SK-N-SH (cell line): ENCODE results near the gene TNFAIP8L1. TPM values are rescaled to one million over a fixed set of nuclear protein-coding genes. Genes with fewer than 3 reads are reported as not detected.

ENCODE experiments used
- CTCF ChIA-PET: fragments of 300-600, 350-600 bp; formaldehyde crosslinking; extraction: SDS; loops from one replicate; lab custom pipeline; 2021; lab: Yijun Ruan, JAX
- POLR2A ChIA-PET: fragments of 350-600 bp; sonication (Branson Sonifier 250); formaldehyde crosslinking; extraction: SDS; loops from one replicate; lab custom pipeline; 2020; ENCODE audit warnings: antibody characterized with exemption, inconsistent platforms; lab: Yijun Ruan, JAX
- DNase-seq: peaks from one replicate; pipeline ENCODE4 v3.0.0; 2012
- H2AFZ ChIP-seq: fragments of 200-600 bp; sonication (generic); 2 replicates; pipeline ENCODE4 v1.8.1; 2016; ENCODE audit warnings: antibody characterized with exemption, mild to moderate bottlenecking, low read depth
- H3F3A ChIP-seq: fragments of 200-600 bp; sonication (generic); replicated peaks from 2 replicates; pipeline ENCODE3; 2016; ENCODE audit warnings: antibody characterized with exemption, mild to moderate bottlenecking; ENCODE audit not compliant: insufficient read depth
- H3K27ac ChIP-seq, 2 experiments: fragments of 200-500 bp in 1 of 2; fragments of 200-600 bp in 1 of 2; sonication (Bioruptor generic) in 1 of 2; sonication (generic), shearing (Covaris generic) in 1 of 2; 2 replicates each; pipeline versions ENCODE4 v1.5.1 to v1.6.1; 2014 to 2016; ENCODE audit warnings: low read depth in 2 of 2, inconsistent platforms in 1 of 2, low read length in 1 of 2, mild to moderate bottlenecking in 1 of 2, mixed read lengths in 1 of 2
- H3K27me3 ChIP-seq: fragments of 200-600 bp; sonication (generic), shearing (Covaris generic); 2 replicates; pipeline ENCODE4 v1.6.1; 2016; ENCODE audit warnings: mixed run types; ENCODE audit not compliant: insufficient read depth
- H3K36me3 ChIP-seq, 2 experiments: fragments of 200-500 bp in 1 of 2; fragments of 200-600 bp in 1 of 2; sonication (Bioruptor generic) in 1 of 2; sonication (generic) in 1 of 2; replicated peaks in 1 of 2; 2 replicates each; pipeline versions ENCODE3 to v1.5.1; 2014 to 2016; ENCODE audit warnings: low read length in 1 of 2, mild to moderate bottlenecking in 1 of 2; ENCODE audit not compliant: insufficient read depth in 2 of 2, control insufficient read depth in 1 of 2
- H3K4me1 ChIP-seq, 2 experiments: fragments of 200-500 bp in 1 of 2; fragments of 200-600 bp in 1 of 2; sonication (Bioruptor generic) in 1 of 2; sonication (generic), shearing (Covaris generic) in 1 of 2; 2 replicates each; pipeline versions ENCODE4 v1.5.1 to v1.6.1; 2014 to 2016; ENCODE audit warnings: low read depth in 1 of 2, low read length in 1 of 2, mixed run types in 1 of 2; ENCODE audit not compliant: insufficient read depth in 2 of 2, control insufficient read depth in 1 of 2
- H3K4me2 ChIP-seq: fragments of 200-600 bp; sonication (generic), shearing (Covaris generic); 2 replicates; pipeline ENCODE4 v1.6.1; 2017; ENCODE audit warnings: mixed run types
- H3K4me3 ChIP-seq, 2 experiments: fragments of 200-500 bp in 1 of 2; fragments of 200-600 bp in 1 of 2; sonication (Bioruptor generic) in 1 of 2; sonication (generic), shearing (Covaris generic) in 1 of 2; 2 replicates each; pipeline versions ENCODE4 v1.5.1 to v1.8.1; 2014 to 2016; ENCODE audit warnings: low read depth in 2 of 2, inconsistent platforms in 1 of 2, low read length in 1 of 2, mild to moderate bottlenecking in 1 of 2, mixed read lengths in 1 of 2, moderate library complexity in 1 of 2
- H3K79me2 ChIP-seq: fragments of 200-600 bp; sonication (generic); 2 replicates; pipeline ENCODE4 v1.8.1; 2017; ENCODE audit warnings: mild to moderate bottlenecking; ENCODE audit not compliant: insufficient read depth
- H3K9ac ChIP-seq: fragments of 200-600 bp; sonication (generic); 2 replicates; pipeline ENCODE4 v1.6.1; 2017; ENCODE audit warnings: mixed run types
- H3K9me2 ChIP-seq: fragments of 200-600 bp; sonication (generic); 2 replicates; pipeline ENCODE4 v1.6.1; 2017; ENCODE audit warnings: mixed run types
- H3K9me3 ChIP-seq: fragments of 200-600 bp; sonication (generic); 2 replicates; pipeline ENCODE4 v1.6.1; 2017; ENCODE audit warnings: mixed run types, mild to moderate bottlenecking, moderate library complexity
- H4K20me1 ChIP-seq: fragments of 200-600 bp; sonication (generic); 2 replicates; pipeline ENCODE4 v1.6.1; 2017; ENCODE audit warnings: mild to moderate bottlenecking, mixed run types; ENCODE audit not compliant: insufficient read depth
- CHD2 ChIP-seq: fragments of 150-350 bp; IDR thresholded peaks from 2 replicates; pipeline ENCODE4 v1.6.1; 2018; ENCODE audit warnings: low read length; ENCODE audit not compliant: partially characterized antibody
- EP300 ChIP-seq, 2 experiments: IDR thresholded peaks; 2 replicates each; pipeline versions ENCODE4 v1.4.0 to v1.6.1; 2012; ENCODE audit warnings: borderline replicate concordance in 1 of 2, low read depth in 1 of 2, low read length in 1 of 2
- FOXM1 ChIP-seq: IDR thresholded peaks from 2 replicates; pipeline ENCODE4 v1.4.0; 2012; ENCODE audit warnings: low read depth, mild to moderate bottlenecking
- GABPA ChIP-seq: IDR thresholded peaks from 2 replicates; pipeline ENCODE4 v1.4.0; 2012; ENCODE audit warnings: low read depth, mild to moderate bottlenecking
- MEF2A ChIP-seq: IDR thresholded peaks from 2 replicates; pipeline ENCODE4 v1.4.0; 2012; ENCODE audit warnings: low read depth, borderline replicate concordance
- RAD21 ChIP-seq: IDR thresholded peaks from 2 replicates; pipeline ENCODE4 v1.6.1; 2012; ENCODE audit warnings: mild to moderate bottlenecking, low read length
- RFX5 ChIP-seq: IDR thresholded peaks from 2 replicates; pipeline ENCODE4 v1.6.1; 2012; ENCODE audit warnings: mild to moderate bottlenecking, improper control_type of control experiment, low read length
- SMC3 ChIP-seq: IDR thresholded peaks from 2 replicates; pipeline ENCODE4 v1.6.1; 2012; ENCODE audit warnings: low read depth, low read length, improper control_type of control experiment
- TAF1 ChIP-seq: IDR thresholded peaks from 2 replicates; pipeline ENCODE4 v1.6.1; 2012; ENCODE audit warnings: low read depth, mild to moderate bottlenecking, low read length, moderate library complexity, borderline replicate concordance
- YY1 ChIP-seq: IDR thresholded peaks from 2 replicates; pipeline ENCODE4 v1.4.0; 2012; ENCODE audit warnings: low read depth, mild to moderate bottlenecking
- WGBS: methylation state at CpG from one replicate; pipeline ENCODE4 v1.1.6; 2017; ENCODE audit warnings: low lambda C conversion rate; 5-methylcytosine and 5-hydroxymethylcytosine counted together
- polyA plus RNA-seq, 3 experiments: library from polyadenylated mRNA; depleted of rRNA; stranded (reverse); fragments of >200 nt; gene quantifications; 2 replicates each; pipeline ENCODE4 v1.2.3, GENCODE V29; 2012
- TF ChIP-seq, protein P1 (sequence below): IDR thresholded peaks from 2 replicates; pipeline ENCODE4 v1.4.0; 2012; ENCODE audit warnings: low read depth, borderline replicate concordance
- TF ChIP-seq, protein P2 (sequence below): fragments of 150-350 bp; IDR thresholded peaks from 2 replicates; pipeline ENCODE4 v1.6.1; 2016; ENCODE audit warnings: mild to moderate bottlenecking, low read depth, low read length
- TF ChIP-seq, protein P3 (sequence below): IDR thresholded peaks from 2 replicates; pipeline ENCODE4 v1.6.1; 2012; ENCODE audit warnings: mild to moderate bottlenecking, low read depth, low read length, moderate library complexity
- TF ChIP-seq, protein P4 (sequence below): fragments of 200-600 bp; sonication (generic); IDR thresholded peaks from 2 replicates; pipeline ENCODE4 v1.6.1; 2017; ENCODE audit warnings: antibody characterized with exemption, mild to moderate bottlenecking, moderate library complexity

Gene TNFAIP8L1
- polyA plus RNA-seq, 1 of the 3 experiments (the other 2 are of a cell fraction) = 6.4 TPM

DNA sequence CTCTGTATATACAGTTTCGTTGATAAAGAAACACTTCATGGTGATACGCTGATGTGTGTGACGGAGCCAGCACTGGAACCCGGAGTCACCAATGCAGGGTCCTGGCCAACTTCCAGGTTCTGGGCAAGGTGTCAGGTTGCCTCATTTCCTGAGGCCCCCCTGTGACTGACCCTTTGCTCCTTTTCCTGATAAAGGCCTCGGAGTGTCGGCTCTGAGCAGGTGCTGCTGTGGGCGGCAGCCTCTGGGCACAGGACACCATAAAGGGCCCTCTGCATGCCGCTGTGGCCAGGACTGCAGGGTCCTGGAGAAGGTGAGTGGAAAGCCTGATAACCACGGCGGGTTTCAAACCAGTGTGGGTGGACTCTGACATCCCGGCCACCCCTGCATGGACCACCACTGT lies 48.1 kb downstream of the TNFAIP8L1 start:
- TF ChIP-seq, protein P1, sequence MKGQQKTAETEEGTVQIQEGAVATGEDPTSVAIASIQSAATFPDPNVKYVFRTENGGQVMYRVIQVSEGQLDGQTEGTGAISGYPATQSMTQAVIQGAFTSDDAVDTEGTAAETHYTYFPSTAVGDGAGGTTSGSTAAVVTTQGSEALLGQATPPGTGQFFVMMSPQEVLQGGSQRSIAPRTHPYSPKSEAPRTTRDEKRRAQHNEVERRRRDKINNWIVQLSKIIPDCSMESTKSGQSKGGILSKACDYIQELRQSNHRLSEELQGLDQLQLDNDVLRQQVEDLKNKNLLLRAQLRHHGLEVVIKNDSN = no peak
- TF ChIP-seq FOXM1 (no peak), EP300 (IDR thresholded peaks at IDR 0.05; ENCODE audit: borderline replicate concordance in 1 of 2, low read depth in 1 of 2, low read length in 1 of 2) (no peak)
- Histone ChIP-seq H3F3A (no peaks in the 10 kb centered on the region), H3K4me3 (no peak overlapping the region), H3K27ac (no peak overlapping the region), H3K79me2 (no peaks in the 10 kb centered on the region), H4K20me1 (no peaks in the 10 kb centered on the region), H2AFZ (no peak overlapping the region), H3K27me3 (no peaks in the 10 kb centered on the region), H3K9me2 (no peaks in the 10 kb centered on the region), H3K4me1 (no peaks in the 10 kb centered on the region), H3K36me3 (peaks cover 22 to 52% of the 10 kb centered on the region in 2 experiments), H3K9me3 (no peaks in the 10 kb centered on the region), H3K4me2 (no peak overlapping the region), H3K9ac (no peak overlapping the region)
- DNase-seq = no peak
- POLR2A ChIA-PET = no interaction called here
- CTCF ChIA-PET = interaction anchor here (1.5 kb wide), 1 partner anchor 51 kb away, joined by 4 read pairs; no protein-coding TSS in a partner anchor
- 95% methylated on average over 8 of the region's 11 CpGs for WGBS

DNA sequence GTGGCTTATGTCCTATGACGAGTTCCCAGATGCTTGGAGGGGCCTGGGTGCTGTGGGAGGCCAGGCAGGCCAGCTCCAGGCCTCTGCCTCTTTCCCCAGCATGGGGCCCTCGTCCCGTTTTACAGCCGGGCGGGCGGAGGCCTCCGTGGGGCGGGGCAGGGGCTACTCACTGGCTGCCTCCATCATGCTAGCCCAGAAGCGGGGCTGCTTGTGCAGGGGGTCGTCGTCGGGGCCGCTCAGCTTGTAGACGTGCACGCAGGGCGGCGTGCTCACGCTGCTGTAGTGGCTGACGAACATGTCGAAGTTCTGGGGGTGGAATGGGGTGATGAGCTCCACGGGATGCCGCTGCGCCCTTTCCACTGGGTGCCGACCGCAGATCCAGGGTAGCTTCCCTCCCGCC lies 49.3 kb downstream of the TNFAIP8L1 start:
- H3K9ac ChIP-seq = no peak overlapping the region
- H3K4me1 ChIP-seq = no peaks in the 10 kb centered on the region
- H4K20me1 ChIP-seq = no peaks in the 10 kb centered on the region
- TF ChIP-seq SMC3 (no peak), TAF1 (no peak), RFX5 (no peak), RAD21 (no peak), GABPA (no peak), CHD2 (no peak), MEF2A (no peak), YY1 (no peak)
- TF ChIP-seq, protein P1 = no peak
- TF ChIP-seq, protein P2, sequence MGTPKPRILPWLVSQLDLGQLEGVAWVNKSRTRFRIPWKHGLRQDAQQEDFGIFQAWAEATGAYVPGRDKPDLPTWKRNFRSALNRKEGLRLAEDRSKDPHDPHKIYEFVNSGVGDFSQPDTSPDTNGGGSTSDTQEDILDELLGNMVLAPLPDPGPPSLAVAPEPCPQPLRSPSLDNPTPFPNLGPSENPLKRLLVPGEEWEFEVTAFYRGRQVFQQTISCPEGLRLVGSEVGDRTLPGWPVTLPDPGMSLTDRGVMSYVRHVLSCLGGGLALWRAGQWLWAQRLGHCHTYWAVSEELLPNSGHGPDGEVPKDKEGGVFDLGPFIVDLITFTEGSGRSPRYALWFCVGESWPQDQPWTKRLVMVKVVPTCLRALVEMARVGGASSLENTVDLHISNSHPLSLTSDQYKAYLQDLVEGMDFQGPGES = no peak
- TF ChIP-seq, protein P3, sequence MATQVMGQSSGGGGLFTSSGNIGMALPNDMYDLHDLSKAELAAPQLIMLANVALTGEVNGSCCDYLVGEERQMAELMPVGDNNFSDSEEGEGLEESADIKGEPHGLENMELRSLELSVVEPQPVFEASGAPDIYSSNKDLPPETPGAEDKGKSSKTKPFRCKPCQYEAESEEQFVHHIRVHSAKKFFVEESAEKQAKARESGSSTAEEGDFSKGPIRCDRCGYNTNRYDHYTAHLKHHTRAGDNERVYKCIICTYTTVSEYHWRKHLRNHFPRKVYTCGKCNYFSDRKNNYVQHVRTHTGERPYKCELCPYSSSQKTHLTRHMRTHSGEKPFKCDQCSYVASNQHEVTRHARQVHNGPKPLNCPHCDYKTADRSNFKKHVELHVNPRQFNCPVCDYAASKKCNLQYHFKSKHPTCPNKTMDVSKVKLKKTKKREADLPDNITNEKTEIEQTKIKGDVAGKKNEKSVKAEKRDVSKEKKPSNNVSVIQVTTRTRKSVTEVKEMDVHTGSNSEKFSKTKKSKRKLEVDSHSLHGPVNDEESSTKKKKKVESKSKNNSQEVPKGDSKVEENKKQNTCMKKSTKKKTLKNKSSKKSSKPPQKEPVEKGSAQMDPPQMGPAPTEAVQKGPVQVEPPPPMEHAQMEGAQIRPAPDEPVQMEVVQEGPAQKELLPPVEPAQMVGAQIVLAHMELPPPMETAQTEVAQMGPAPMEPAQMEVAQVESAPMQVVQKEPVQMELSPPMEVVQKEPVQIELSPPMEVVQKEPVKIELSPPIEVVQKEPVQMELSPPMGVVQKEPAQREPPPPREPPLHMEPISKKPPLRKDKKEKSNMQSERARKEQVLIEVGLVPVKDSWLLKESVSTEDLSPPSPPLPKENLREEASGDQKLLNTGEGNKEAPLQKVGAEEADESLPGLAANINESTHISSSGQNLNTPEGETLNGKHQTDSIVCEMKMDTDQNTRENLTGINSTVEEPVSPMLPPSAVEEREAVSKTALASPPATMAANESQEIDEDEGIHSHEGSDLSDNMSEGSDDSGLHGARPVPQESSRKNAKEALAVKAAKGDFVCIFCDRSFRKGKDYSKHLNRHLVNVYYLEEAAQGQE = no peak
- TF ChIP-seq, protein P4, sequence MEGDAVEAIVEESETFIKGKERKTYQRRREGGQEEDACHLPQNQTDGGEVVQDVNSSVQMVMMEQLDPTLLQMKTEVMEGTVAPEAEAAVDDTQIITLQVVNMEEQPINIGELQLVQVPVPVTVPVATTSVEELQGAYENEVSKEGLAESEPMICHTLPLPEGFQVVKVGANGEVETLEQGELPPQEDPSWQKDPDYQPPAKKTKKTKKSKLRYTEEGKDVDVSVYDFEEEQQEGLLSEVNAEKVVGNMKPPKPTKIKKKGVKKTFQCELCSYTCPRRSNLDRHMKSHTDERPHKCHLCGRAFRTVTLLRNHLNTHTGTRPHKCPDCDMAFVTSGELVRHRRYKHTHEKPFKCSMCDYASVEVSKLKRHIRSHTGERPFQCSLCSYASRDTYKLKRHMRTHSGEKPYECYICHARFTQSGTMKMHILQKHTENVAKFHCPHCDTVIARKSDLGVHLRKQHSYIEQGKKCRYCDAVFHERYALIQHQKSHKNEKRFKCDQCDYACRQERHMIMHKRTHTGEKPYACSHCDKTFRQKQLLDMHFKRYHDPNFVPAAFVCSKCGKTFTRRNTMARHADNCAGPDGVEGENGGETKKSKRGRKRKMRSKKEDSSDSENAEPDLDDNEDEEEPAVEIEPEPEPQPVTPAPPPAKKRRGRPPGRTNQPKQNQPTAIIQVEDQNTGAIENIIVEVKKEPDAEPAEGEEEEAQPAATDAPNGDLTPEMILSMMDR = no peak
- TF ChIP-seq, all 33 proteins: peak for 0
- Histone ChIP-seq H3K27me3 (no peaks in the 10 kb centered on the region), H3K4me3 (no peak overlapping the region), H2AFZ (no peak overlapping the region), H3K27ac (no peak overlapping the region), H3F3A (no peaks in the 10 kb centered on the region), H3K36me3 (peaks cover 27 to 62% of the 10 kb centered on the region in 2 experiments), H3K9me2 (no peaks in the 10 kb centered on the region), H3K79me2 (no peaks in the 10 kb centered on the region; the same call in 1 of the 2 replicates), H3K4me2 (no peak overlapping the region), H3K9me3 (no peaks in the 10 kb centered on the region)
- DNase-seq = no peak
- ChIA-PET CTCF (interaction anchor here (1.5 to 2.1 kb wide), 3 partner anchors 11 to 52 kb away, joined by 3 to 9 read pairs (median 4); no protein-coding TSS in a partner anchor), POLR2A (no interaction called here)
- 96% methylated on average over 26 of the region's 26 CpGs for WGBS
